ENCODE measurements around the gene UBE4B. TPM values are rescaled to one million over a fixed set of nuclear protein-coding genes. Genes with fewer than 3 reads are reported as not detected.
A peak's percentile ranks its signal among the peaks of the same experiment; 100 is the strongest.

Gene UBE4B
- total and polyA plus RNA-seq, 2 experiments from 2014 or later: 28.4 to 115 TPM

GRCh38 chr1:10082785-10083479, 50.2 kb downstream of the UBE4B start:
- Histone ChIP-seq H3K27ac (ENCODE audit: low read depth) (peak overlapping the region; percentile 11; the same call in 1 of the 2 replicates), H3F3A (replicated peaks; ENCODE audit: low read depth) (no peaks in the 10 kb centered on the region), H2AFZ (no peak overlapping the region), H3K4me2 (no peak overlapping the region), H3K79me2 (replicated peaks; ENCODE audit: insufficient read depth) (peaks cover 70% of the 10 kb centered on the region), H3K4me3 (no peak overlapping the region), H3K9me2 (ENCODE audit: insufficient read depth) (no peaks in the 10 kb centered on the region), H3K36me3 (ENCODE audit: insufficient read depth) (no peaks in the 10 kb centered on the region; the same call in 1 of the 2 replicates), H4K20me1 (replicated peaks; ENCODE audit: insufficient read depth) (peaks cover 6% of the 10 kb centered on the region), H3K27me3 (ENCODE audit: insufficient read depth) (no peaks in the 10 kb centered on the region), H3K4me1 (ENCODE audit: insufficient read depth) (no peaks in the 10 kb centered on the region)
- H3K9me3 Mint-ChIP-seq: no peaks in the 10 kb centered on the region; the same call in 2 of the 3 replicates
- no peak for DNase-seq (ENCODE audit: low spot score)
- peaks cover 21% of the 10 kb centered on the region for H3K36me3 Mint-ChIP-seq (ENCODE audit: low read depth)
- TF ChIP-seq JUNB (IDR thresholded peaks at IDR 0.05; ENCODE audit: unreplicated experiment) (no peak), REST (IDR thresholded peaks at IDR 0.05; ENCODE audit: unreplicated experiment) (no peak), STAT1 (IDR thresholded peaks at IDR 0.05; ENCODE audit: unreplicated experiment) (no peak), POLR2AphosphoS5 (IDR thresholded peaks at IDR 0.05; ENCODE audit: low read depth) (no peak), ZNF331 (CRISPR knock-in tag; IDR thresholded peaks at IDR 0.05; ENCODE audit: low read depth) (no peak)
- no peaks in the 10 kb centered on the region for H3K27me3 Mint-ChIP-seq (ENCODE audit: insufficient read depth, low read depth, poor library complexity)
- ATAC-seq: no peak
- H3K27ac Mint-ChIP-seq: no peak overlapping the region; the same call in 1 of the 2 replicates
- no peak overlapping the region for H3K4me3 Mint-ChIP-seq
- no peaks in the 10 kb centered on the region for H3K4me1 Mint-ChIP-seq

GRCh38 chr1:10084045-10084444, 51.3 kb downstream of the UBE4B start:
- no peaks in the 10 kb centered on the region for H3K27me3 ChIP-seq (ENCODE audit: insufficient read depth)
- Mint-ChIP-seq H3K36me3 (ENCODE audit: low read depth) (peaks cover 19% of the 10 kb centered on the region), H3K4me3 (no peak overlapping the region), H3K9me3 (no peaks in the 10 kb centered on the region; the same call in 2 of the 3 replicates), H3K27ac (0 out of 2 replicates have a peak overlapping the region, but pooled peaks have one; percentile 31), H3K4me1 (no peaks in the 10 kb centered on the region), H3K27me3 (ENCODE audit: insufficient read depth, low read depth, poor library complexity) (no peaks in the 10 kb centered on the region)
- H4K20me1 ChIP-seq (replicated peaks; ENCODE audit: insufficient read depth): peaks cover 6% of the 10 kb centered on the region
- no peak overlapping the region for H3K4me2 ChIP-seq
- TF ChIP-seq CREB1 (CRISPR knock-in tag; IDR thresholded peaks at IDR 0.05; ENCODE audit: low read depth) (no peak), EZH2 (IDR thresholded peaks at IDR 0.05; ENCODE audit: low read depth, unreplicated experiment) (no peak)
- ATAC-seq: peak; percentile 25; the same call in 1 of the 3 replicates
- peaks cover 65% of the 10 kb centered on the region for H3K79me2 ChIP-seq (replicated peaks; ENCODE audit: insufficient read depth)
- DNase-seq (ENCODE audit: low spot score): no peak
- no peaks in the 10 kb centered on the region for H3K4me1 ChIP-seq (ENCODE audit: insufficient read depth)
- H3K36me3 ChIP-seq (ENCODE audit: insufficient read depth): no peaks in the 10 kb centered on the region; the same call in 1 of the 2 replicates
- no peaks in the 10 kb centered on the region for H3K9me2 ChIP-seq (ENCODE audit: insufficient read depth)
- no peak overlapping the region for H2AFZ ChIP-seq
- no peak overlapping the region for H3K4me3 ChIP-seq
- peak overlapping the region; percentile 11; the same call in 1 of the 2 replicates for H3K27ac ChIP-seq (ENCODE audit: low read depth)
- no peaks in the 10 kb centered on the region for H3F3A ChIP-seq (replicated peaks; ENCODE audit: low read depth)

Data from GM23338 (cell line).